Retinal pigment epithelial cell (primary cell): ENCODE measurements around the gene KLK12.

Experiments
- DNase-seq: peaks from one replicate; pipeline ENCODE4 v3.0.0-alpha.2; 2010; ENCODE audit warnings: low read depth
- H3K4me3 ChIP-seq: 2 replicates; pipeline ENCODE4 v1.5.1; 2011; ENCODE audit warnings: mild to moderate bottlenecking, low read length, control low read depth, moderate library complexity
- CTCF ChIP-seq: conservative IDR thresholded peaks from 2 replicates; pipeline ENCODE4 v1.5.1; 2011; ENCODE audit warnings: low read depth, low read length, control low read depth, inconsistent platforms

KLK12 gene

GRCh38 chr19:51059715-51060114 lies 24.9 kb upstream of the KLK12 start:
- no peak overlapping the region for H3K4me3 ChIP-seq
- no peak for TF ChIP-seq CTCF
- no peak for DNase-seq

- no peak for TF ChIP-seq CTCF
- no peak overlapping the region for H3K4me3 ChIP-seq
- no peak for DNase-seq
Measured at GRCh38 chr19:51055866-51056265, 21.1 kb upstream of the KLK12 start.

GRCh38 chr19:51047031-51047335 lies 12.2 kb upstream of the KLK12 start:
- no peak for DNase-seq
- TF ChIP-seq CTCF, result no peak
- no peak overlapping the region for H3K4me3 ChIP-seq

GRCh38 chr19:51044327-51044726 lies 9.5 kb upstream of the KLK12 start:
- TF ChIP-seq CTCF, result no peak
- DNase-seq, result no peak
- H3K4me3 ChIP-seq, result no peak overlapping the region

GRCh38 chr19:51043497-51043896 lies 8.7 kb upstream of the KLK12 start:
- TF ChIP-seq CTCF, result no peak

GRCh38 chr19:51040151-51040550 lies 5.3 kb upstream of the KLK12 start:
- DNase-seq, result no peak
- TF ChIP-seq CTCF, result no peak
- no peak overlapping the region for H3K4me3 ChIP-seq

More at GRCh38 chr19:51043497-51043896, 8.7 kb upstream of the KLK12 start:
- no peak overlapping the region for H3K4me3 ChIP-seq
- no peak for DNase-seq

- no peak overlapping the region for H3K4me3 ChIP-seq
- DNase-seq, result no peak
- TF ChIP-seq CTCF, result no peak
Measured at GRCh38 chr19:51036519-51036918, 1.7 kb upstream of the KLK12 start.
